ENCODE results near the gene CPT1B.

DNA sequence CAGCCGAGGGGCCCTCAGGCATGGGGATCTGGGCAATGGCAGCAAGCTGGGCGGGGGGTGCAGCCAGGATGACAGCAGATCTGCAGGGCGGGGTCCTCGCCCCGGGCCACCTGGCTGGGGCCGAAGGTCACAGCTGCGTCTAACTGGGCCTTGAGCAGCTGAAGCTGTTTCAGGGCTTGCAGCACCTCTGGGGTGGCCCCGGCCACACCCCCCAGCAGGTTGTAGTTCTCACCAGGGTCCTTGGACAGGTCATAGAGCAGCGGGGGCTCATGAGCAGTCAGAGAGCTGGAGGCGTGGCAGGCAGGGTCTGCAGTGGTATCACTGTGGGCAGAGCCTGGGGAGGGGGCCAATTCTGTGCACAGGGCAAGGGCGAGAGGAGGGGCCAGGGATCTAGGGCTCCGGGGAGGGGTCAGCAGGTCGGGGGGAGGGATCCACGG is 46.9 kb upstream of the CPT1B start:
- TF ChIP-seq CTCF (conservative IDR thresholded peaks at IDR 0.05 in 1 of 2, IDR thresholded peaks at IDR 0.05 in 1 of 2; ENCODE audit: extremely low read depth in 1 of 2, insufficient read depth in 1 of 2, low read depth in 1 of 2, low read length in 2 of 2) (no peak), EZH2 (IDR thresholded peaks at IDR 0.05; ENCODE audit: borderline replicate concordance, low read length) (no peak)
